Thyroid gland (tissue), 4 donors: ENCODE data around the gene SPANXB1. TPM values are rescaled to one million over a fixed set of nuclear protein-coding genes. Genes with fewer than 3 reads are reported as not detected.
"Not testable (repeated sequence)": the region's sequence is repeated elsewhere in the genome, so short reads cannot be mapped to it uniquely, and the experiment has no call there.

Experiments
- DNase-seq, 2 donors: peaks; one replicate each; pipeline ENCODE4 v3.0.0-alpha.2; 2019
- H3K27ac ChIP-seq, 3 donors: fragments of 200-600 bp; sonication (generic); 1 replicate in 2 of 3; 2 replicates in 1 of 3; pipeline ENCODE4 v1.5.1; 2016 to 2019; ENCODE audit warnings: mild to moderate bottlenecking in 1 of 3, moderate library complexity in 1 of 3
- H3K27me3 ChIP-seq: fragments of 200-600 bp; sonication (generic); one replicate; pipeline ENCODE4 v1.5.1; 2019
- H3K36me3 ChIP-seq, 2 donors: fragments of 200-600 bp; sonication (generic); one replicate each; pipeline ENCODE4 v1.5.1; 2016 to 2019
- H3K4me1 ChIP-seq, 2 donors: fragments of 200-600 bp; sonication (generic); one replicate each; pipeline ENCODE4 v1.5.1; 2017 to 2019
- H3K4me3 ChIP-seq, 3 donors: fragments of 200-600 bp; sonication (generic); replicated peaks in 1 of 3; 1 replicate in 2 of 3; 2 replicates in 1 of 3; pipeline ENCODE4 v1.5.1; 2016; ENCODE audit warnings: mild to moderate bottlenecking in 1 of 3
- H3K9me3 ChIP-seq: fragments of 200-600 bp; sonication (generic); one replicate; pipeline ENCODE4 v1.5.1; 2017
- WGBS, 2 donors: methylation state at CpG; one replicate each; pipeline ENCODE4 v1.1.5; 2017; 5-methylcytosine and 5-hydroxymethylcytosine counted together
- intact Hi-C: fragments of 100-400 bp; cut with DNase I; formaldehyde crosslinking; loops from one replicate; pipeline ENCODE4 v1.15.1; 2023
- total RNA-seq, 4 donors: library from RNA; depleted of rRNA; stranded (reverse); fragments of >200 nt; gene quantifications; one replicate each; pipeline ENCODE4 v1.2.3, GENCODE V29; 2016

SPANXB1 gene
- total RNA-seq, 4 donors from 2014 or later = not detected

DNA sequence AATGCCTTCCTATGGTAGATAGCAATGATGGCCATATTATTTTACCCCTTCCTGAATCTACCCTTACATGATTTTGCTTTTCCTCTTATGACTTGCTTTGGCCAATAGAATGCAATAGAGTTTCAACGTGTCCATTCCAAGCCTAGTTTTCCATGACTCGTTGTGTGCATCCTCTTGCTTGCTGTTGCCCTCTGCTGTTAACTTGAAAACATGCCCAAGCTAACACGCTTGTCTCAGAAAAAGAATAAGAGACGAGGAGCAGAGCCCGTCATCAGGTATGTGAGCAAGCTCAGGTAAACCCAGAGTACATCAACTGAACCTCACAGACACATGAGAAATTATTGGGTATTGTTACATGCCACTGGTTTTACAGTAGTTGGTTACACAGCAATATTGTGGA lies 49.7 kb downstream of the SPANXB1 start:
- 70% methylated on average over 3 to 5 of the region's 5 CpGs for WGBS, 2 donors
- DNase-seq, H3K27me3 ChIP-seq, intact Hi-C loops, H3K36me3 ChIP-seq, H3K27ac ChIP-seq, H3K4me1 ChIP-seq, H3K4me3 ChIP-seq, H3K9me3 ChIP-seq: not testable (repeated sequence)

Other genes starting within 250 kb of the SPANXB1 start
- 10 to 100 TPM; 10.2 to 35.7 (median 26.7) TPM for gene LDOC1, start 174.5 kb downstream of the SPANXB1 start, total RNA-seq
- not detected for gene SPANXC, start 239.9 kb downstream of the SPANXB1 start, total RNA-seq